HG03060 (cell line): ENCODE measurements around the gene ZBTB47.

Experiments used
- ATAC-seq: cut with Tn5 transposase; IDR thresholded peaks from one replicate; pipeline ENCODE4 v1.9.1; 2021; ENCODE audit warnings: low read depth, moderate number of reproducible peaks; ENCODE audit not compliant: unreplicated experiment

The ZBTB47 gene

DNA sequence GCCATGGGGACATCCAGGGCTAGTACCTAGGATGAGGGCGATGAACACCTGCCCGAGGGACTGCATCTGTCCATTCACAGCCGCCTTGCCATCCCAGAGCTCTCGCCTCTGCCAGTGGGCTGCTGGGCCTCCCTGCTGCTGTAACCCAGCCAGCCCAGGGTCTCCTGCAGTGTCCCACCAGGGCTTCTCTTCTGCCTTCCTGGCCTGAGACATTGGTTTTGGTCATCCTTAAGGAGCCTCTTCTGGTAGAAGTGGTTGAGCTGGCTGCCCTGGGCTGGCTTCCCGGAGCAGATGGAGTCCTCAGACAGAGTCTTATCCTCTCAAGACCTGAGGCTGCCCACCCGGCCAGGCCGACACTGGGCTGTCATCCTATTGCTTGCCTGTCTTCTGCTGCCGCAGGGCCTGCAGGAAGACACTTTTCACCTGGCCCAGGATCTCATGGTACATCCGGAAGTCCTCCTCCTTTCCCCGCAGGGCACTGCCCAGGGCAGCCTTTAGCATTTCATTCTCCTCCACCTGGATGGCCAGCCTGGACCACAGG, 55.2 kb downstream of the ZBTB47 start:
- ATAC-seq = no peak

DNA sequence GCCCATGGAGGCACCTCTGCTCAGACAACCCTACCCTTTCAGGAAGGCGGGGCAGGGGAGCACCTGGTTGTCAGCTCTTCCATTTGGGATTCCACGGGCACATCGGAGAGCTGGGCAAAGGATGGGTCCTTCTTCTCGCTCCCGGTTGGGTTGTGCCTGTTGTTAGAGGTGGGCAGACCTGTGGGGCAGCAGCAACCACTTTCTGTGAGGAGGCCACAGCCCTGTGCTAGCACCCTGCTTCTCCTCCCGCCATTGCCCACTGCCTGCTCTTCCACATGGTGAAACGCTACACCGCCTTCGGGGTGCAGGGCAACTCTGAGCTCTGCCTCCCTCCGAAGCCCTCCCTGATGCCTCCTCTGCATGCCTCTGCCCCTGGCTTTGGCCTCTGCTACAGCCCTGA, 56.1 kb downstream of the ZBTB47 start:
- no peak for ATAC-seq

DNA sequence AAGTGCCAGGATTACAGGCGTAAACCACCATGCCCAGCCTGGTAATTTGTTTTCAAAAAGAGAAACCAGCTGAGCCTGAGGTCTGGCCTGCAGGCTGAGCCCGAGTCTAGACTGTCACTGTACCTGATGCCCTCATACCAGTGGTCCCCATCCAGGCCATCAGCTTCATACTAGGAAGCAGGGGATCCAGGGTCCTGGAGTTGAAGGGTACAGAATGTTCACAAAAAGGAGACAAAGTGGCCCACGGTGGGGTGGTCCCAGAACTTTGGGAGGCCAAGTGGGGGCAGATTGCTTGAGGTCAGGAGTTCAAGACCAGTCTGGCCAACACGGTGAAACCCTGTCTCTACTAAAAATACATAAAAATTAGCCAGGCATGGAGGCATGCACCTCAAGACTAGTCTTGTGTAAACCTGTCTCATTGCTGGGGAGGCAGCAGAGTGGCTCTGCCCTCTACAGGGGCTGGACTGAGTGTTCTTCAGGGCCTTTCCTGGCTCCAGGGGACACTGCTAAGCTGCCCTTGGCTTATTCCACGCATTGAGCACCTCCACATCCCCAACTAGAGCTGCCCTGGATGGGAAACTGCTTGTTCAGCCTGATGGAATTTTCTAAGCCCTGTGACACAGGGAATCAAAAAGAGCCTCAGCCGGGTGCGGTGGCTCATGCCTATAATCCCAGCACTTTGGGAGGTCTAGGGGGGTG, 57.0 kb downstream of the ZBTB47 start:
- no peak for ATAC-seq

GRCh38 chr3:42711491-42712343, 58.2 kb downstream of the ZBTB47 start:
- no peak for ATAC-seq

- no peak for ATAC-seq
Measured at GRCh38 chr3:42712344-42712648, 58.8 kb downstream of the ZBTB47 start.

GRCh38 chr3:42712688-42713372, 59.3 kb downstream of the ZBTB47 start:
- no peak for ATAC-seq

DNA sequence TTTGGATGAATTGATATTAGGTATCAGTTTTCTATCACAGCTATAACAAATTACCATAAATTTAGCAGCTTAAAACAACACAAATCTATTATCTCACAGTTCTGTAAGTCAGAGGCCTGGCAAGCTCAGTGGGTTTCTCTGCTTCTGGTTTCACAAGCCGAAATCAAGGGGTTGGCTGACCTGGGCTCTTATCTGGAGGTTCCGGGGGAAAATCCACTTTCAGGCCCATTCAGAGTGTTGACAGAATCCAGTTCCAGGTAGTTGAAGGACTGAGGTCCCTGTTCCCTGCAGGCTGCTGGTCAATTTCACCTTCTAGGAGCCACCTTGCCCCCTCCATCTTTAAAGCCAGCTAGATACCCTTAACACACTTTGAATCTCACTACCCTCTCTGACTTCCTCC, 60.2 kb downstream of the ZBTB47 start:
- no peak for ATAC-seq

DNA sequence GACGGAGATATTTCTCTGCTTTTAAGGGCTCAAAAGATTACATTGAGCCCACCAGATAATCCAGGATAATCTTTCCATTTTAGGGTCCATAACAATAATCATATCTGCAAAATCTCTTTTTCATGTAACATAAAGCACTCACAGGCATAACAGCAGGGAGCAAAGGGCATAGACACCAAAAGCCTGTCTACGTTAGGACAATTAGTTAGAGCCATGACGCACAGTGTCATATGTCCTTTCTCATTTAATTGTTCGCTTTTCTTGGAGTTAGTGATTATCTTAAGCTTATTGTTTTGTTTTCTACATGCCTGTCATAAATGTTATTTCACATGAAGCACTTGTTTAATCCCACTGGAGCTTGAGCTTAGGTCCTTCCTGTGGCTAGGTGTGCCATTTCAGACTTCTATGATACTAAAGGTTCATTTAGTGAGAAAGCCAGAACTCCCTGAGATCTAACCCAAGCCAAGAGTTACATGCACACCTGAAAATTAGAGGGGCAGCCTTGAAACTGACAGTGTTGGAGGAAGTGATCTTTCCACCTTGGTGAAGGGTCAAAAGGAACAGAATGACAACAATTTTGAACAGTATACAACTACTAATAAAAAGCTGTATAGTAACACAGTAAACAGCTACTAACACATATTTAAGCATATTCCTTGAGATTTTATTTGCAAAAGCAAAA, 60.8 kb downstream of the ZBTB47 start:
- ATAC-seq = no peak
